Esophagus muscularis mucosa (tissue), 4 donors: Measurements from ENCODE around the gene EFTUD2. TPM values are rescaled to one million over a fixed set of nuclear protein-coding genes. Genes with fewer than 3 reads are reported as not detected.
A peak's percentile ranks its signal among the peaks of the same experiment; 100 is the strongest.
"Not testable (repeated sequence)": the region's sequence is repeated elsewhere in the genome, so short reads cannot be mapped to it uniquely, and the experiment has no call there.

Experiments used
- DNase-seq: peaks from one replicate; pipeline ENCODE4 v3.0.0-alpha.2; 2017; ENCODE audit errors: extremely low spot score
- H3K27ac ChIP-seq, 4 donors: fragments of 200-600 bp; sonication (generic); replicated peaks in 1 of 4; 1 replicate in 3 of 4; 2 replicates in 1 of 4; pipeline ENCODE4 v1.5.1; 2016 to 2019; ENCODE audit warnings: mild to moderate bottlenecking in 1 of 4
- H3K27me3 ChIP-seq, 4 donors: fragments of 200-600 bp; sonication (generic); one replicate each; pipeline versions ENCODE4 v1.5.1 to v1.6.0; 2016 to 2019
- H3K36me3 ChIP-seq, 4 donors: fragments of 200-600 bp; sonication (generic); one replicate each; pipeline ENCODE4 v1.5.1; 2016 to 2019
- H3K4me1 ChIP-seq, 4 donors: fragments of 200-600 bp; sonication (generic); one replicate each; pipeline ENCODE4 v1.5.1; 2016 to 2019
- H3K4me3 ChIP-seq, 4 donors: fragments of 200-600 bp; sonication (generic); 1 replicate in 2 of 4; 2 replicates in 2 of 4; pipeline ENCODE4 v1.5.1; 2016 to 2019; ENCODE audit warnings: mild to moderate bottlenecking in 4 of 4, moderate library complexity in 1 of 4
- H3K9me3 ChIP-seq, 4 donors: fragments of 200-600 bp; sonication (generic); 1 replicate in 3 of 4; 2 replicates in 1 of 4; pipeline ENCODE4 v1.5.1; 2016 to 2019
- CTCF ChIP-seq, 3 experiments: fragments of 200-600 bp in 2 of 3; fragments of 450-650 bp in 1 of 3; sonication (generic) in 2 of 3; IDR thresholded peaks; one replicate each; pipeline ENCODE4 v1.5.1; 2017 to 2019; ENCODE audit warnings: antibody characterized with exemption in 3 of 3, mild to moderate bottlenecking in 2 of 3, moderate library complexity in 1 of 3
- EP300 ChIP-seq: sonication (generic); formaldehyde crosslinking; IDR thresholded peaks from one replicate; pipeline ENCODE4 v1.6.1; 2017; ENCODE audit warnings: antibody characterized with exemption
- POLR2A ChIP-seq: fragments of 450-650 bp; IDR thresholded peaks from one replicate; pipeline ENCODE4 v1.6.1; 2017; ENCODE audit warnings: antibody characterized with exemption, moderate library complexity, mild to moderate bottlenecking, low read depth
- POLR2AphosphoS5 ChIP-seq, 2 donors: sonication (generic); formaldehyde crosslinking; IDR thresholded peaks; one replicate each; pipeline ENCODE4 v1.6.1; 2017; ENCODE audit warnings: antibody characterized with exemption in 2 of 2
- WGBS: methylation state at CpG from one replicate; pipeline ENCODE4 v1.1.5; 2018; 5-methylcytosine and 5-hydroxymethylcytosine counted together
- intact Hi-C: fragments of 100-400 bp; cut with DNase I; formaldehyde crosslinking; loops from one replicate; pipeline ENCODE4 v1.15.1; 2023
- total RNA-seq, 4 donors: library from RNA; depleted of rRNA; stranded (reverse); fragments of >200 nt; gene quantifications; one replicate each; pipeline versions ENCODE4 v1.1.0 to v1.2.1, GENCODE V29; 2016

The EFTUD2 gene
- total RNA-seq, 4 donors from 2014 or later, result 46.0 to 49.7 (median 48.3) TPM

GRCh38 chr17:44826123-44826790, 73.0 kb downstream of the EFTUD2 start:
- WGBS, result 85% methylated on average over 14 of the region's 15 CpGs
- Histone ChIP-seq H3K27ac (peak overlapping the region; percentile 13 to 95 (median 94)), H3K9me3 (no peaks in the 10 kb centered on the region), H3K4me3 (no peak overlapping the region), H3K4me1 (peaks cover 21 to 64% (median 56%) of the 10 kb centered on the region in 4 donors), H3K27me3 (peaks cover 0 to 46% (median 2%) of the 10 kb centered on the region in 4 donors), H3K36me3 (no peaks in the 10 kb centered on the region)
- no peak for DNase-seq
- TF ChIP-seq POLR2AphosphoS5 (IDR thresholded peaks at IDR 0.05) (no peak), POLR2A (no peak), EP300 (no peak), CTCF (IDR thresholded peaks at IDR 0.05) (no peak)
- intact Hi-C loops, result no loop called here

- intact Hi-C loops, H3K4me3 ChIP-seq, H3K9me3 ChIP-seq, H3K36me3 ChIP-seq, DNase-seq: not testable (repeated sequence)
- Histone ChIP-seq H3K4me1 (peaks cover 18 to 67% (median 54%) of the 10 kb centered on the region in 4 donors), H3K27ac (peak overlapping the region; percentile 13 to 95 (median 94)), H3K27me3 (peaks cover 0 to 35% (median 2%) of the 10 kb centered on the region in 4 donors)
- WGBS, result 95% methylated on average over 9 of the region's 9 CpGs
These were observed 74.0 kb downstream of the EFTUD2 start for GRCh38 chr17:44825236-44825635.

GRCh38 chr17:44820631-44821212, 78.5 kb downstream of the EFTUD2 start:
- no peak for DNase-seq
- Histone ChIP-seq H3K4me3 (no peak overlapping the region), H3K27me3 (peaks cover 0 to 7% (median 0%) of the 10 kb centered on the region in 4 donors), H3K9me3 (no peaks in the 10 kb centered on the region), H3K27ac (peak overlapping the region; percentile 47 to 74 (median 63)), H3K4me1 (peaks cover 9 to 54% (median 34%) of the 10 kb centered on the region in 4 donors), H3K36me3 (no peaks in the 10 kb centered on the region)
- 22% methylated on average over 7 of the region's 7 CpGs for WGBS
- intact Hi-C loops, result no loop called here
- TF ChIP-seq POLR2A (no peak), POLR2AphosphoS5 (IDR thresholded peaks at IDR 0.05) (peak in 1 of 2 donors; percentile 16)

DNA sequence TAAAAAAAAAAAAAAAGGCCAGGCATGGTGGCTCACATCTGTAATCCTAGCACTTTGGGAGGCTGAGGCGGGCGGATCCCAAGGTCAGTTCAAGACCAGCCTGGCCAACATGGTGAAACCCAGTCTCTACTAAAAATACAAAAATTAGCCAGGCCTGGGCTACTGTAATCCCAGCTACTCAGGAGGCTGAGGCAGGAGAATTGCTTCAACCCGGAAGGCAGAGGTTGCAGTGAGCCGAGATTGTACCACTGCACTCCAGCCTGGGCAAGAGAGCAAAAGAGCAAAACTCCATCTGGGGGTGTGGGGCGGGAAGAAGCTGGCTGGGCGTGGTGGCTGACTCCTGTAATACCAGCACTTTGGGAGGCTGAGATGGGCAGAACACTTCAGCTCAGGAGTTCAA, 80.7 kb downstream of the EFTUD2 start:
- peak overlapping the region in 2 of 4 donors; percentile 58 to 68 for H3K27ac ChIP-seq
- H3K4me3 ChIP-seq, H3K9me3 ChIP-seq, H3K36me3 ChIP-seq, intact Hi-C loops, H3K27me3 ChIP-seq, DNase-seq: not testable (repeated sequence)
- peaks cover 9 to 58% (median 33%) of the 10 kb centered on the region in 4 donors for H3K4me1 ChIP-seq
- 90% methylated on average over 6 of the region's 6 CpGs for WGBS

GRCh38 chr17:44812263-44812662, 87.0 kb downstream of the EFTUD2 start:
- Histone ChIP-seq H3K4me3 (no peak overlapping the region), H3K36me3 (no peaks in the 10 kb centered on the region), H3K9me3 (no peaks in the 10 kb centered on the region), H3K4me1 (peaks cover 12 to 50% (median 47%) of the 10 kb centered on the region in 4 donors), H3K27ac (peak overlapping the region; percentile 13 to 69 (median 56)), H3K27me3 (no peaks in the 10 kb centered on the region)
- no peak for DNase-seq
- 43% methylated on average over 4 of the region's 4 CpGs for WGBS
- TF ChIP-seq EP300, result no peak
- TF ChIP-seq POLR2AphosphoS5 (IDR thresholded peaks at IDR 0.05), result no peak
- no peak for TF ChIP-seq POLR2A
- no peak for TF ChIP-seq CTCF (IDR thresholded peaks at IDR 0.05)
- intact Hi-C loops, result no loop called here

DNA sequence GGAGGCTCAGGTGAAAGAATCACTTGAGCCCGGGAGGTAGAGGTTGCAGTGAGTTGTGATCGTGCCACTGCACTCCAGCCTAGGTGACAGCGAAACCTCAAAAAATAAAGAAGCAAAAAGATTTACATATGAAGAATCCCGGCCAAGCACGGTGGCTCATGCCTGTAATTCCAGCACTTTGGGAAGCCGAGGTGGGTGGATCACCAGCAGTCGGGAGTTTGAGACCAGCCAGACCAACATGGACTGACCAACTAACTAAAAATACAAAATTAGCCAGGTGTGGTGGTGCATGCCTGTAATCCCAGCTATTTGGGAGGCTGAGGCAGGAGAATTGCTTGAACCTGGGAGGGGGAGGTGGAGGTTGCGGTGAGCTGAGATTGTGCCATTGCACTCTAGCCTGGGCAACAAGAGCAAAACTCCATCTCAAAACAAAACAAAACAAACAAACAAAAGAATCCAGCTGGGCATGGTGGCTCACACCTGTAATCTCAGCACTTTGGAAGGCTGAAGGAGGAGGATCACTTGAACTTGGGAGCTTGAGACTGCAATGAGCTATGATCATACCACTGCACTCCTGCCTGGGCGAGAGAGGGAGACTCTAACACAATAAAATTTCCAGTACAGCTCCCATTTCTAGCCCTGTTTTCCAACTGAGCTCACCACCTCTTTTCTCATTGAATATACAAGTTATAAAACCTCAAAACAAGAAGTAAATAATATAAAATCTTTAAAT, 90.4 kb downstream of the EFTUD2 start:
- peaks cover 16 to 73% (median 68%) of the 10 kb centered on the region in 4 donors for H3K4me1 ChIP-seq
- peaks cover 0 to 18% (median 3%) of the 10 kb centered on the region in 4 donors for H3K36me3 ChIP-seq
- H3K9me3 ChIP-seq, intact Hi-C loops, DNase-seq, H3K27me3 ChIP-seq, H3K27ac ChIP-seq, H3K4me3 ChIP-seq: not testable (repeated sequence)
- 90% methylated on average over 9 of the region's 9 CpGs for WGBS
